Mucosa of gallbladder (tissue), 1 donor: ENCODE measurements around the gene ALKBH8. TPM values are rescaled to one million over a fixed set of nuclear protein-coding genes. Genes with fewer than 3 reads are reported as not detected.
"Not testable (repeated sequence)": the region's sequence is repeated elsewhere in the genome, so short reads cannot be mapped to it uniquely, and the experiment has no call there.

Experiments used
- DNase-seq: peaks from one replicate; pipeline ENCODE4 v3.0.0-alpha.2; 2020; ENCODE audit warnings: low spot score
- total RNA-seq: library from RNA; stranded (reverse); gene quantifications from one replicate; pipeline ENCODE4 v1.2.1, GENCODE V29; 2021
- donor health status: DM: no; HTN: no; CAD: no.

Gene ALKBH8
- total RNA-seq, 1 donor from 2014 or later = 5.2 TPM

DNA sequence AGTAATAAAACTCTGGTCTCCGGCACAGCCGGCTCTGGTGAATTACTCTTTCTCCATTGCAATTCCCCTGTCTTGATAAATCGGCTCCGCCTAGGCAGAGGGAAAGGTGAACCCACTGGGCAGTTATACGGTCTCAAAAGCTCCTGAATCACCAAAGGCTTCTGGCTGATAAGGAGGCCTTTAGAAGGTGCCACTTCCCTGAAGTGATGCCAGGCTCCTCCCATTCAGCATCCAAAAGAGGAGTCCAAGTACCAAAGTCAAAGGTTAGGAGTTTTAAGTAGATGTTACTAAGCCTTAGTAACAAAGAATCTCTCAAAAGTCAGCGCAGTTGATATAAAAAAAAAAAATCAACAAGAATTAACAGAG lies 11.8 kb upstream of the ALKBH8 start:
- no peak for DNase-seq

DNA sequence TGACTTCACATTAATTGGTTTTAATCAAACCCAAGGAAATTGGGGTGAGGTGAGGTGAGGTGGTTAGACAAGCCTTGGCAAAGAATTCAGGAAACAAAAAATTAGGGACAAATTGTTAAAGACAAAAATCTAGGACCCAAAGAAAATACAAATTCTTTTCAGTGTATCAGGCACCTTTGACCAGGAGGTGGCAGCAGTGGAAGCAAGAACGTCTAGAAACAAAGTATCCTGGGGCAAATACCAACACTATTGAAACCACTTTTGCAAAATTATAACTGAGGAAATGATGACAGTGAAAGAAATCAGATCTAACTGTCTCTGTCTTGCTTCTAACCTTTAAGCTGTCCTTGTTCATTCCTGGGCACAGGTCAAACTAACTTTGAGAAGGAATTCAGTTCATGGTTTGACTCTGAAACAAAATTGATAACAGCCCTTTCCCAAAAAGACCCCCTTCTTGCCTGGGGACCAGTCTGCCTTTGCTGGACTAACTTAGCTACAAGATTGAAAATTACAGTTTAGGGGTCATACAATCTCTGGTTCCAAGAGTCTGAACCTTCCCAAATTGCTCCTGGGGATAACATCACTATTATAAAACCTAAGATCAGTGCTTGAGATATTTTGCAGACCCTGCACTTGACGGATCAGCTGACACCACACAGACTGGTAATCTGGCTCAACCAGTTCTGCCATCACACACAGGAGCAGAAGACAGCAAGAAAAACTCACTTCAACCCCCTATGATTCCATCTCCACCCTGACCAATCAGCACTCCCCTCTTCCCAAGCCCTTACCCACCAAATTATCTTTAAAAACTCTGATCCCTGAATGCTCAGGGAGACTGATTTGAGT lies 11.2 kb upstream of the ALKBH8 start:
- DNase-seq = peak; percentile 54

DNA sequence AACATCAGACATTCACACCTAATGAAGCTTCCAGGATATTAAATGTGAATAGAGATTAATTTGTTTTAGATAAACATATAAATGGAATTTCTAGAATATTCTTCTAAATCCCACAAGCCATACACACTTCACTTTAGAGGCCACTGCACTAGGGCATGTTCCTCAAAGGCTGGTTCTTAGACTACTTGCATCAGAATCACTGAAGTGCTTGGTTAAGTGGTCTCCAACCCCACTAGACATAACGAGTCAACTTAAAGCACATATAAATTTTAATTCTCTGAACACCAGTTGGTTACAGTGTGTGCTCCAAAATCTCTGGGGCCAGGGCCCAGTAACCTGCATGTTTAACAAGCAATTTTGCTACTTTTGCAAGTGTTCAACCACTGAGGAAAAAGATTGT lies 7.9 kb upstream of the ALKBH8 start:
- DNase-seq = no peak

DNA sequence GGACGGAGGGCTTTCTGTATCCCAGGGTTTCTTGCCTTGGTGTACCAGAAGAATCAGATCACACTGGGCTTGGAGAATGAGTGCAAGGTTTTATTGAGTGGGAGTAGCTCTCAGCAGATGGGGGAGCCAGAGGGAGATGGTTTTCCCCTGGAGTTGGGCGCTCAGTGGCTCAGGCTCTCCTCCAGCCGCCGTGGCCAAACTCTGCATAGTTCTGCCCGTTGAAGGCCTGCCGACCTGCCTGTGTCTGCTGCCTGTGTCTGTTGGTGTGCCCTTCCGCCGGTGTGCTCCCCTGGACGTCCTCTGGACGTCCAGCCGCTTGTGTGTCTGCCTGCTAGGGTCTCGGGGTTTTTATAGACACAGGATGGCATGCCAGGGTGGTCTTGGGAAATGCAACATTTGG lies 4.5 kb upstream of the ALKBH8 start:
- DNase-seq = no peak

DNA sequence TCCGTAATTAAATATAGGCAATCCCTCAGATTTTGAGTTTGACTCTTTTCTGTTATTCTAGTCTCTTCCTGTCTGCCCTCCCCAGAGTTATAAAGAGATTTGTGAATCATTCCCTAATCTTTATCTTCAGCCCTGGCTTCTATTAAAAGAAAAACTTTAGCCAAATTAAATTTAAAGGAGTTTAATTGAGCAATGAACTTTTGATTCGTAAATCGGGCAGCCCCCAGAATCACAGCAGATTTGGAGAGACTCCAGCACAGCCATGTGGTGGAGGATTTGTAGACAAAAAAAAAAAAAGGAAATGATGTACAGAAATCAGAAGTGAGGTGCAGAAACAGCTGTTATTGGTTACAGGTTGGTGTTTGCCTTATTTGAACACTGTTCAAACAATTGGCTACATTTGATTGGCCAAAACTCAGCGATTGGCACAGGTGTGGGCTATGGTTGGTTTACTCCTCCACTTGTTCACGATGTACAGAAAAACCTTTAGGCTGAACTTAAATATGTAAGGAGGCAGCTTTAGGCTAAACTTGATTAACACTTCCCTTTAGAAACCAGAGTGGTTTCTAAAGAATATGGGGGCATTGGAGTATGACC lies 2.3 kb upstream of the ALKBH8 start:
- DNase-seq = no peak

DNA sequence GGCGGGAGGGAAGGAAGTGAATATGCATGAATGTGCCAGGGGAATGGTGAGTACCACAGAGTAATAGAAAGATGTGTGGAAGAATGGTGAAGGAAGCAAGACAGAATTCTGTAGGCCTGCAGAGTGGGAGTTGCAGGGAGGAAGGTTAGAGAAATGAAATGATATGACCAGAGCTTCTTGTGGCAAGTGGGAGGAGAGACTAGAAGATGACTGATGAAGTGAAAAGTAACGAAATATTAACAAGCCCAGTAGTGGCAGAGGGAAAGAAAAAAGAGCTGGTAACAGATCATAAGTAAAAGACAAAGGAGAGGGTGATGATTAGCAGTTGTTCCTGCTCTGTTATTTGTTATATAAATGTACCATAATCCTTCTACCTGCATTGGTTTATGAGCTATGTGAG lies 1.0 kb upstream of the ALKBH8 start:
- DNase-seq = no peak

DNA sequence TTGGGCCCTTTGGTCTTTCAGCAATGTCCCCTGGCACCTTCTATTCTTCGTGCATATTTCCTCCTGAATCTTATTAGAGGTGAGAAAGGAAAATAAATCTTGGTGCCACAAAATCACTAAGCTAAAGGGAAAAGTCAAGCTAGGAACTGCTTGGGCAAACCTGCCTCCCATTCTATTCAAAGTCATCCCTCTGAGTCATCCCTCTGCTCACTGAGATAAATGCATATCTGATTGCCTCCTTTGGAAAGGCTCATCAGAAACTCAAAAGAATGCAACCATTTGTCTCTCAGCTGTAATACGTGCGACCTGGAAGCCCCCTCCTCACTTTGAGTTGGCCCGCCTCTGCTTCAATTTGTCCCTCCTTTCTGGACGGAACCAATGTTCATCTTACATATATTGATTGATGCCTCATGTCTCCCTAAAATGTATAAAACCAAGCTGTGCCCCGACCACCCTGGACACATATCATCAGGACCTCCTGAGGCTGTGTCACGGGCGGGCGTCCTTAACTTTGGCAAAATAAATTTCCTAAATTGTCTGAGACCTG lies 493 bp upstream of the ALKBH8 start:
- DNase-seq = not testable (repeated sequence)

DNA sequence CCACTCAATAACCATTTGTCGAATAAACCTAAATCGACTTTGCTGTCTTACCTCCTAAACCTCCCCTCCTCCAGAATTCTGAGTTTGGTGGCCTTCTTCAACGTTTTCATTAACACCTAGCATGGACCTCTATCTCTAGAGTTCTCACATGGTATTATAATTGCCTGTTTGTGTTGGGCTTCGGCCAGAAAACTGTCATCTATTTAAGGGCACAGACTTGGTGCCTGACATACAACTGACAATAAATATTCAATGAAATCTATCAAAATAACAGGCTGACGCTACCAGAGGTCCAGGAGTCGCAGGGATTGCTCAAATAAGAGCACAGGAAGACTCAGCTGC lies 687 bp downstream of the ALKBH8 start:
- DNase-seq = no peak

DNA sequence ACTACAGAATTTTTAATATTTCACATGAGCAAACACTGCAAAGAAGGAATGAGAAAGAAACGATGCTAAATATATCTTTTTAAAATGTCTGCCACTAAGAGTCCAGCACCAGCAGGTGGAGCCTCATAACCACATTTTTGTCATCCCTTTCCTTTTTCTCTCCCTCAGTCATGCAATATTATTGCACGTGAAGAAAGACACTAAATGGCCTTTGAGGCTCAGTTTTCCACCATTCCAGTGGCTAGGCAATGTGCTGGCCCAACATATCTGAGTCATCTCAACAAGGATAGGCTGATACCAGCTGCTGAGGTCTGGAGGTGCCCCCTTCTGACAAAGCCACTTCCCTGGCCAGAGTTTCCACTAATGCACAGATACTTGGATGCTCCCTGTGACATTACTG lies 1.8 kb downstream of the ALKBH8 start:
- DNase-seq = peak; percentile 29

DNA sequence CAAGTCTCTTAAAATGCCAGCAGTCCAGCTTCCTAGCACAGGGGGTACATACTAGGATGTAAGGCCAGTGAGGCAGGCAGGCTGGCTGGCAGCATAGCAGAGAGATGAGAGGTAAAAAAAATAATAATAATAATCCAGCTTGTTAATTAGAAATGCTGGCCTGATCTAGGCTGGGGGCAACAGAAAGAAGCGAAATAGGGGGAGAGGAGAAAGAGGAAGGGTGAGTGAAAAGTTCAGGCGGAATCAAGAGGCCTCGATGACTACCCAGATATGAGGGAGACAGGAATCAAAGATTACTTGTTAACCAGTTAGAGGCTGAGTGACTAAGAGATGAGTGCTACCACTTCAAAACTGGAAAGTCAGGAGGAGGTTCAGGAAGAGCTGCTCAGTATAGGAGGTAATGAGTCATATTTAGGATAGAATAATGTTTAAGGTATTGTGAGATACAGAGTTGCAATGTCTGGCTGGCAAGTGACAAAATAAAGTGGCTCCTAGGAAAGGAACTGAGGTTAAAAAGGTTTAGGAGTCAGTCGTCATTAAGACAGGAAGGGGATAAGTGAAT lies 2.8 kb downstream of the ALKBH8 start:
- no peak for DNase-seq

DNA sequence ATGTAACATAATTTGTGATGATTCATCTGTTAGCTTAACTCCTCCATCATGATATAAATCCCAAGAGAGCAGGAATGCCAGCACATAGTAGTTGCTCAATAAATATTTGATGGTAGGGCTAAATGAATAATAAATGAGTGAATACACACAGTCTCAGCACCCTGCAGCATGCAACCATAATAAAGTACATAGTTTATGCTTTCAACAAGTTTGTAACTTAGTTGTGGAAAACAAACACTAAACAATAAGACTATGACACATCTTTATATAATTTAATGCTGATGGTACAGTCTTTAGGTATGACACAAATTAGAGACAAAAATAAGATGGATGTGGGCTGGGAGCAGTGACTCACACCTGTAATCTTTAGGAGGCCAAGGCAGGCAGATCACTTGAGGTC lies 3.8 kb downstream of the ALKBH8 start:
- DNase-seq = no peak

DNA sequence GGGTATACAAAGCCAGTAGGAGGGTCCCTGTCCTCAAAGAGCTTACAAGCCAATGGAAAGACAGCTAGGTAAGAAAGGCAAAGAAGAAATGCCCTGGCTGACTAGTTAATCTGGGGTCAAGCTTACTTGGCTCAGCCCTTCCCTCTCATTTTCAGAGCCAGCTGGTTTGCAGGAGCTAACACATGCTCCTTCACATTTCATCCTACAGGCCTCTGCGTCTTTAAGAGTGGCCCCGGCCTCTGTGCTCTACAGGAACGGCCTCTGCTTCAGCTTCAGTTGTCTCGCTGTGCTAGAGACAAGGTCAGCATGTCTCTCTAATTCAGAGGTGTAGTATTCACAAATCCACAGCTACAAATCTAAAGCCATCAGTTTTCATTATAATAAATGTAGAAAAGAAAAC lies 15.2 kb downstream of the ALKBH8 start:
- DNase-seq = no peak

DNA sequence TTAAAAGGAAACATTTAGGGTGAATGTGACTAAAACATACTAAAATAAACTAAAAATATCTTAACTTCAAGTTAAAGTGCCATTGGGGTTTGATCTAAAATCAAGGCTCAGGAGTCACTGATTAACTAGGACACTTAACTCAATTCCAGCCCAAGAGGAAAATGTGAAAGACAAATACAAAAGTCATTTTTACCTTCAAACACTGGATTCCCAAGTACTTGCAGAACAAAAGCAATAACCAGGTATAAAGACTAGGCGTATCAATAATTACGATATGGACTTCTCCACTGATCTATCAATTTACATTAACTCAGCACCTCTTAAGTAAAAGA lies 15.6 kb downstream of the ALKBH8 start:
- no peak for DNase-seq

DNA sequence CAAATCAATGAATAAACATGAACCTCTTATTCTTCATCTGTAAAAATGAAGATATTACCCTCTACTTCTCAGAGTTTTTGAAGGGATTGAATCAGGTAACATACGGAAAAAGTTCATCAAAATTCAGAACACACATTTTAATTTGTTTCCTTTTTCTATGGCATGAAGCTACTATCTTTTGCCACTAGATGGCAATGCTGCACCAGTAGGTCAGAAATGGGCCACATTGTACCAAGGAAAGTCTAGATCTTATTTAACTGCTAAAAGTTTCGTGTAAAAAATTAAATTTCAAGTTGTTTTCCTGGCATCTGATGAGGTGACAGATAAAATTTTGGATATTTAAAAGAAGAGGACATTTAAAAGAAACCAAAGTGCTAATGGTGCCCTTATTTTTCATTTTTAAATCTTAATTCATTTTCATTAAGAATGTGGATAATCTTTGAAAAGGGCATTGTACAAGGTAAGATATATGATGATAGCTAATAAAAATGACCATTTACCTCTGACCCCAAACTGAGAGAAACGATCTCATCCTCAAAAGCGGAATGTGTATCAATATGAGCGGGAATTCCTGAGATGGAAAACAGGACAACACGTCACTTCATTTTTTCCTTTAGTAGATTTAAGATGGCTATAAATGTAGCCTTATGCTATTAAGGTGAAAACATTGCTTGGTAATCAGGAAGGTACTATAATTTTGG lies 16.1 kb downstream of the ALKBH8 start:
- DNase-seq = no peak

DNA sequence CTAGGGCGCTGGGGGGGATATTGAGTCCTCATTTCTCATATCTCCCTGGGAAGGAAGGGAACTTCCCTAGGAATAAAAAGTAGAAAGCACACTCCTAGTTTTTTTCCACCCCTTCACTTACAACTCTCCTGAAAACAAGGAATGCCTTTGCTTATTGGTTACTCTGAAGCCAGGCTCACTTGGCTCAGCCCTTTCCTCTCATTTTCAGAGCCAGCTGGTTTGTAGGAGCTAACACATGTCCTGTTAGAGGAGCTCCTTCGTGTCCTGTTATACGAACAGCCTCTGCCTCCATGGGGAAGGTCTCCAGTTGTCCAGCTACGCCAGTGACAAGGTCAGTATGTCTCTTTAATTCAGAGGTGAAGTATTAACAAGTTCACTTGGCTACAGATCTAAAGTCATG lies 17.6 kb downstream of the ALKBH8 start:
- DNase-seq = no peak

DNA sequence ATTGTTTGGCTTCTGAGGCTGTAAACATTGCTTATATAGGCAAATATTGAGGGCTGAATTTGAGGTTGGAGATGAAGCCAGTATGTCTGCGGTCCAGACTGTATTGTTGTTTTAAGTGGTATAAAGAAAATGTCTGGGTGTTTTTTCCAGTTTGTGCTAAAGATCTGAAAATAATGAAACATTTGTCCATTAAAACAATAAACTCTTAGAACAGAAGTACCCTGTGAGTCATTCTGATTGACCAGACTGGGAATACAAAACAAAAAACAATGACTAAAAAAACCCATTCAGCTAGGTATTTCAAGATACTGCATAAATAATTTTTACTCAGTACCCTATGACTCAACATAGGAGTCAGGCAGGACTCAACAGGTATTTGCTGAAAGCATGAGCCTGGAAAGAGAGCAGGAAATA lies 20.4 kb downstream of the ALKBH8 start:
- no peak for DNase-seq

DNA sequence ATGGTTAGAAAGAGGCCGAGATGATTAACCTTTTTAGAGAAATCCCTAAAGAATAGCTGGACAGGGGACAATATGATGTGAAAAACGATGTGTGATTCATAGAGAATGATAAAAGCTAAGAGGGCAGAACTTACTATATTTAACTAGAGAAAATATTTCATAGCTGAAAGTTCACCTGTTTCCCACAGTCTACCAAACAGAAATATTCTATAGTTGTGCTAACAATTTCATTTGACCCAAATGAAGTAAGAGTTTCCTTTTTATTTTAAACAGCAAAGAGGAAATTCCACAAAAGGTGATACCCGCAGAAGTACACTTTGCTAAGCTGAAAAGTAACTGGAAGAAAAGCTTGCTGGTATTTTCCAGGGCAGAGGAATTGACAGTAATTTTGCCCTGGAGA lies 26.7 kb downstream of the ALKBH8 start:
- DNase-seq = no peak

DNA sequence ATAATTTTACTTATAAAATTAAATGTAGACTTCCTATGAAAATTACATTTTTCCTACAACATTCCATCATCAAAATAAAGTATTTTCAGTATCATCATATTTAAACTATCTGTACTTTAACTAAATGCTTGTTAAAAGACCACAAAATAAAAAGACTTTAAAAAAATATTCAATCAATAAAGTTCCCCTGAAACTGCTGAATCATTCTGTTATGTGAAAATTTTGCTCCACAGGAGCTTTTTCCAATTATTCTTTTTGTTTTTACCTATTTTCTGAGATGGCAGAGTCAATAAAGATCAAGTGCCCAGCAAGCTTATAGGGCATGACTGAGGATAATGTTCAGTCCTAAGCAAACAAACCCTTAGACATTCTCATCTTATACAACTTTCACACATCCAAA lies 27.3 kb downstream of the ALKBH8 start:
- DNase-seq = no peak

DNA sequence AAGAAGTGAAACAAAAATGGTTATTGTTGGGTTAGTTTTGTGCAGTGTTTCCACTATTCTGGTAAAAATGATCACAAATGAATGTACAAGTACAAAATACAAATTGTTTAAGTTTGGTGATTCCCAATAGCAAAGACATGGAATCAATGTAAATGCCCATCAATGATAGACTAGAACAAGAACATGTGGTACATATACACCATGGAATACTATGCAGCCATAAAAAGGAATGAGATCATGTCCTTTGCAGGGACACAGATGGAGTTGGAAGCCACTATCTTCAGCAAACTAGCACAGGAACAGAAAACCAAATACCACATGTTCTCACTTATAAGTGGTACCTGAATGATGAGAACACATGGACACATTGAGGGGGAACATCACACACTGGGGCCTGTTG lies 28.4 kb downstream of the ALKBH8 start:
- DNase-seq = not testable (repeated sequence)

DNA sequence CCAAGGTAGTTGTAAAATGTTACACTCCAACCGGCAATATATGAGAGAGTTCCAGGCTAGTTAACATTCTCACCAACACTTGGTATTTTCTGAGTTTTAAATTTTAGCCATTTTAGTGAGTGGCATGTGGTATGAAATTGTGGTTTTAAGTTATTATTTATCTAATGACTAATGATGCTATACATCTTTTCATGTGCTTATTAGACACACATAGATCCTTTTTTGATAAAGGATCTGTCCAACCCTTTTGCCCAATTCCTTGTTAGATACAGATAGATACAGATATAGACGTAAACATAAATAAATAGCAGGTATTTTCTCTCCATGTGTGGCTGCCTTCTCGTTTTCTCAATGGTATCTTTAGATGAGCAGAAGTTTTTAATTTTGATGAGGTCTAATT lies 39.3 kb downstream of the ALKBH8 start:
- DNase-seq = no peak

DNA sequence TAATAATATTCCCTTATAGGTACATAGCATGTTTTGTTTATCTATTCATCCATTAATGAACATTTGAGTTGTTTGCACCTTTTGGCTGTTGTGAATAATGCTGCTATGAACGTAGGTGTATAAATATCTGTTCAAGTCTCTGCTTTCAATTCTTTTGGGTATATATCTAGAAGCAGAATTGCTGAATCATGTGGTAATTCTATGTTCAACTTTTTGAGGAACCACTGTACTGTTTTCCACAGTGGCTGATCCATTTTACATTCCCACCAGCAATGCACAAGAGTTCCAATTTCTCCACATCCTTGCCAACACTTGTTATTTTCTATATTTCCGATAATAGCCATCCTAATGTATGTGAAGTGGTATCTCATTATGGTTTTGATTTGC lies 56.7 kb downstream of the ALKBH8 start:
- DNase-seq = no peak

DNA sequence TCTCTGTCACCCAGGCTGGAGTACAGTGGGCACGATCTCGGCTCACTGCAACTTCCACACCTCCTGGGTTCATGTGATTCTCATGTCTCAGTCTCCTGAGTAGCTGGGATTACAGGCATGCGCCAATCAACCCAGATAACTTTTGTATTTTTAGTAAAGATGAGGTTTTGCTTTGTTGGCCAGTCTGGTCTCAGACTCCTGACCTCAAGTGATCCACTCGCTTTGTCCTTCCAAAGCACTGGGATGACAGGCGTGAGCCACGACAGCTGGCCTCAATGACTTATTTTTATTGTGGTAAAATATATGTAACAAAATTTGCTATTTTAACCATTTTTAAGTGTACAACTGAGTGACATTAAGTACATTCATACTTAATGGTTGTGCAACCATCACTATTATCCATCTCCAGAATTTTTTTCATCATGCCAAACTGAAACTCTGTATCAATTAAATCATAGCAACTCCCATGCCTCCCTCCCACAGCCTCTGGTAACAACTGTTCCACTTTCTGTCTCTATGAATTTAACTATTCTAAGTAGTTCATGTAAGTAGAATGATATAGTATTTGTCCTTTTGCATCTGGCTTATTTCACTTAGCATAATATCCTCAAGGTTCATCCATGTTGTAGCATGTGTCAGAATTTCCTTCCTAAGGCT lies 57.2 kb downstream of the ALKBH8 start:
- DNase-seq = no peak
